Measurements from ENCODE around the gene LIX1.

DNA sequence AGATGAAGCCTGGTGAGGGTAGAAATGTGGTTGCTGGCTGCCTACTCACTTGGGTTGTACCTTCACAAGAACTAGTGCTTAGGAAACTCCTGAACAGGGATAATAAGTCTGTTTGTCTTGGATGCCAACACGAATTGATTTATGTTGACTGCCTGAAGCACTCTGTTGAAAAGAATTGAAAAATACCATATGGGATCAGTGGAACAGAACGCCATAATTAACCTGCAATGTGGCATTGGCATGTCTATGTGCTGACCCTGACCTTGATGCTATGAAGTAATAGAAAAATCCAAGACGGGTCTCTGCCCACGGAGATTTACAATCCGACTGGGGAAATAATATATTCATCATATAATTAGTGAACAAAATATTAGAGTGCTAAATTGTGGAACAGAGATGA is 10.5 kb downstream of the LIX1 start:
- no peak for TF ChIP-seq POLR2A (IDR thresholded peaks at IDR 0.05; ENCODE audit: low read depth, low read length)
- no peak for TF ChIP-seq POLR2AphosphoS5 (IDR thresholded peaks at IDR 0.05; ENCODE audit: low read depth, low read length)
- TF ChIP-seq TAF1 (IDR thresholded peaks at IDR 0.05; ENCODE audit: borderline replicate concordance, low read depth, low read length), result no peak

All from GM12892 (cell line).